ENCODE results near the gene DNM3. TPM values are rescaled to one million over a fixed set of nuclear protein-coding genes. Genes with fewer than 3 reads are reported as not detected.

The DNM3 gene
- total and polyA plus RNA-seq, 2 donors (not counting 1 experiment from before 2014, with no cell fraction given) = 1.0 to 1.3 TPM

DNA sequence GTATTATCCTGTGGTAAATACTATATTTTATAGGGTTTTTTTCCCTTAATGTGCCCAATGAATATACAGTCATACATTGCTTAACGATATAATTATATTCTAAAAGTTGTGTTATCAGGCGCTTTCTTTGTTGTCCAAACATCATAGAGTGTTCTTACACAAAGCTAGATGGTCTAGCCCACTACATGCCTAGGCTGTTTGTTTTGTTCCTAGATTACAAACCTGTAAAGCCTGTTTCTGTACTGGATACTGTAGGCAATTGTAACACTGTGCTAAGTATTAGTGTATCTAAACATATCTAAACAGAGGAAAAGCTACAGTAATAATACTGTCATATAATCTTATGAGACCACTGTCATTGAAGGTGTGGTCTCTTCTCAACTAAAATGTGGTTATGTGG, 336.6 kb downstream of the DNM3 start:
- H3K27ac Mint-ChIP-seq = no peak overlapping the region
- H3K79me2 ChIP-seq (ENCODE audit: control insufficient read depth, insufficient read depth, low read length) = no peaks in the 10 kb centered on the region
- WGBS (ENCODE audit: insufficient coverage) = no CpG with 5 or more reads among the region's 2 CpGs
- no peak overlapping the region for H3K4me3 Mint-ChIP-seq
- H2AFZ ChIP-seq (ENCODE audit: insufficient read depth, low read depth, low read length, poor library complexity, severe bottlenecking) = no peak overlapping the region
- no peaks in the 10 kb centered on the region for H3K27me3 ChIP-seq (replicated peaks in 1 of 4; ENCODE audit: control extremely low read depth in 1 of 4, control insufficient read depth in 3 of 4, insufficient read depth in 4 of 4, low read length in 3 of 4)
- no peaks in the 10 kb centered on the region for H3K36me3 ChIP-seq (replicated peaks in 1 of 2; ENCODE audit: control extremely low read depth in 1 of 2, control insufficient read depth in 1 of 2, extremely low read depth in 1 of 2, insufficient read depth in 2 of 2, low read length in 1 of 2)
- peaks cover 26% of the 10 kb centered on the region for H3K4me1 Mint-ChIP-seq
- intact Hi-C loops (cut with micrococcal nuclease) = no loop called here
- no peak overlapping the region for H3K4me3 ChIP-seq (ENCODE audit: control extremely low read depth in 1 of 5, extremely low read depth in 1 of 5, insufficient read depth in 1 of 5, low read depth in 2 of 5, low read length in 4 of 5)
- CTCF ChIA-PET = no interaction called here
- H3K4me1 ChIP-seq (ENCODE audit: control insufficient read depth in 2 of 2, insufficient read depth in 2 of 2, low read length in 2 of 2) = peaks cover 29 to 30% of the 10 kb centered on the region in 2 donors
- DNase-seq (no peak), ATAC-seq (ENCODE audit: low read depth) (no peak)
- no peaks in the 10 kb centered on the region for H4K20me1 ChIP-seq (ENCODE audit: control insufficient read depth, insufficient read depth, low read length, poor library complexity, severe bottlenecking)
- no peak for TF ChIP-seq EZH2 (IDR thresholded peaks at IDR 0.05; ENCODE audit: borderline replicate concordance, insufficient read depth, low read depth, low read length, poor library complexity, severe bottlenecking)
- TF ChIP-seq, protein P1, sequence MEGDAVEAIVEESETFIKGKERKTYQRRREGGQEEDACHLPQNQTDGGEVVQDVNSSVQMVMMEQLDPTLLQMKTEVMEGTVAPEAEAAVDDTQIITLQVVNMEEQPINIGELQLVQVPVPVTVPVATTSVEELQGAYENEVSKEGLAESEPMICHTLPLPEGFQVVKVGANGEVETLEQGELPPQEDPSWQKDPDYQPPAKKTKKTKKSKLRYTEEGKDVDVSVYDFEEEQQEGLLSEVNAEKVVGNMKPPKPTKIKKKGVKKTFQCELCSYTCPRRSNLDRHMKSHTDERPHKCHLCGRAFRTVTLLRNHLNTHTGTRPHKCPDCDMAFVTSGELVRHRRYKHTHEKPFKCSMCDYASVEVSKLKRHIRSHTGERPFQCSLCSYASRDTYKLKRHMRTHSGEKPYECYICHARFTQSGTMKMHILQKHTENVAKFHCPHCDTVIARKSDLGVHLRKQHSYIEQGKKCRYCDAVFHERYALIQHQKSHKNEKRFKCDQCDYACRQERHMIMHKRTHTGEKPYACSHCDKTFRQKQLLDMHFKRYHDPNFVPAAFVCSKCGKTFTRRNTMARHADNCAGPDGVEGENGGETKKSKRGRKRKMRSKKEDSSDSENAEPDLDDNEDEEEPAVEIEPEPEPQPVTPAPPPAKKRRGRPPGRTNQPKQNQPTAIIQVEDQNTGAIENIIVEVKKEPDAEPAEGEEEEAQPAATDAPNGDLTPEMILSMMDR (IDR thresholded peaks at IDR 0.05) = no peak
- no peak overlapping the region for H3K9ac ChIP-seq (ENCODE audit: low read length)
- no peak overlapping the region for H3K27ac ChIP-seq (ENCODE audit: low read length in 2 of 2)
- H3K9me3 Mint-ChIP-seq (ENCODE audit: insufficient read depth) = no peaks in the 10 kb centered on the region
- H3K4me2 ChIP-seq (replicated peaks; ENCODE audit: low read depth, low read length, poor library complexity, severe bottlenecking) = no peak overlapping the region
- POLR2A ChIA-PET = no interaction called here
- H3K9me3 ChIP-seq (ENCODE audit: control extremely low read depth in 1 of 3, control insufficient read depth in 2 of 3, insufficient read depth in 1 of 3, low read length in 2 of 3) = no peaks in the 10 kb centered on the region
- H3K27me3 Mint-ChIP-seq = no peaks in the 10 kb centered on the region

DNA sequence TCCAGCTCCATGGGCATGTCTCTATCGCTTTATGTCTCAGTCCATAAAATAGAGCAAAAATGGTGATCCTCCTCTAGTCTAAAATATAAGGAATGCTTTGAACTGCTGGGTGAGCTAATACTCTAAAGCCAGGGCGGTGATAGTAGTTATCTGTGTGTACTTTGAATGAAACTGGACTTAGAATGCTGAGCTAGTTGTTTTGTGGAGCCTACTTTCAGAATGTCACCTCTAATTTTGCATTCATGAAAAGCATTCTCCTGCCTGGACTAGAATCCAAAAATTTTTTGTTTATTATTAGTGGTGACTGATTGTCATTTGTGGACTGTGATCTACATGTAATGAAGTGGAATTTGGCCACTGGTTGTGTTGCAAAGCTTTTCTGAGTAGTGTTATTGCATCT, 337.6 kb downstream of the DNM3 start:
- ATAC-seq (ENCODE audit: low read depth) = no peak
- no peak overlapping the region for H2AFZ ChIP-seq (ENCODE audit: insufficient read depth, low read depth, low read length, poor library complexity, severe bottlenecking)
- intact Hi-C loops (cut with micrococcal nuclease) = no loop called here
- H3K4me3 ChIP-seq (ENCODE audit: control extremely low read depth in 1 of 5, extremely low read depth in 1 of 5, insufficient read depth in 1 of 5, low read depth in 2 of 5, low read length in 4 of 5) = no peak overlapping the region
- no peaks in the 10 kb centered on the region for H3K9me3 Mint-ChIP-seq (ENCODE audit: insufficient read depth)
- H4K20me1 ChIP-seq (ENCODE audit: control insufficient read depth, insufficient read depth, low read length, poor library complexity, severe bottlenecking) = no peaks in the 10 kb centered on the region
- no peak overlapping the region for H3K27ac Mint-ChIP-seq
- peaks cover 34 to 37% of the 10 kb centered on the region in 2 donors for H3K4me1 ChIP-seq (ENCODE audit: control insufficient read depth in 2 of 2, insufficient read depth in 2 of 2, low read length in 2 of 2)
- no peaks in the 10 kb centered on the region for H3K27me3 Mint-ChIP-seq
- H3K4me3 Mint-ChIP-seq = no peak overlapping the region
- no peak overlapping the region for H3K9ac ChIP-seq (ENCODE audit: low read length)
- DNase-seq = no peak
- H3K79me2 ChIP-seq (ENCODE audit: control insufficient read depth, insufficient read depth, low read length) = no peaks in the 10 kb centered on the region
- no peaks in the 10 kb centered on the region for H3K36me3 ChIP-seq (replicated peaks in 1 of 2; ENCODE audit: control extremely low read depth in 1 of 2, control insufficient read depth in 1 of 2, extremely low read depth in 1 of 2, insufficient read depth in 2 of 2, low read length in 1 of 2)
- peaks cover 30% of the 10 kb centered on the region for H3K4me1 Mint-ChIP-seq
- H3K27ac ChIP-seq (ENCODE audit: low read length in 2 of 2) = no peak overlapping the region
- TF ChIP-seq EZH2 (IDR thresholded peaks at IDR 0.05; ENCODE audit: borderline replicate concordance, insufficient read depth, low read depth, low read length, poor library complexity, severe bottlenecking) = no peak
- TF ChIP-seq, protein P1 (IDR thresholded peaks at IDR 0.05) = no peak
- 86% methylated on average over 1 of the region's 2 CpGs for whole genome bisulfite sequencing (ENCODE audit: insufficient coverage)
- no peak overlapping the region for H3K4me2 ChIP-seq (replicated peaks; ENCODE audit: low read depth, low read length, poor library complexity, severe bottlenecking)
- H3K27me3 ChIP-seq (replicated peaks in 1 of 4; ENCODE audit: control extremely low read depth in 1 of 4, control insufficient read depth in 3 of 4, insufficient read depth in 4 of 4, low read length in 3 of 4) = no peaks in the 10 kb centered on the region
- no peaks in the 10 kb centered on the region for H3K9me3 ChIP-seq (ENCODE audit: control extremely low read depth in 1 of 3, control insufficient read depth in 2 of 3, insufficient read depth in 1 of 3, low read length in 2 of 3)
- CTCF ChIA-PET = interaction anchor here (0.7 to 3.6 kb wide), 5 partner anchors 24 to 220 kb away, joined by 3 to 28 read pairs (median 3); no protein-coding TSS in a partner anchor
- POLR2A ChIA-PET = no interaction called here
